Measurements from ENCODE around the gene C1QB. TPM values are rescaled to one million over a fixed set of nuclear protein-coding genes. Genes with fewer than 3 reads are reported as not detected.

Gene C1QB
- total RNA-seq, 6 experiments from 2014 or later, result 69.8 to 330 (median 152) TPM

DNA sequence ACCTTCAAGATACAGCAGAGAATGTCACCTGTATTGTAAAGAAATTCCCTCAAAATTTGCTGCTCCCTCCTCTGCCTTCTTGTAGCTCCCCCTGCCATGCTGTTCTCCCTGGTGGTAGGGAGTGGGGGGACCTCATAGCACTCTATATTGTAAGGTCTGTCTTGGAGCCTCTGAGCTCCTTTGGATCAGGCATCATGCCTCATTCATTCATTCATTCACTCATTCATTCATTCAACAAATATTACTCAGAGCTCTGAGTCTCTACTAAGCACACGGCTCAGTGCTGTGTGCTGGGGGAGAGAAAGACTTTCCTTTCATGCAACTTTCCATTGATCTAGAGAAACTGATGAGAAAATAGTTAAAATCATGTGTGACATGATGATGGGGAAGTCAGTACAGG, 30.5 kb downstream of the C1QB start:
- no peak for DNase-seq
- ATAC-seq, result no peak
- TF ChIP-seq, protein P1, sequence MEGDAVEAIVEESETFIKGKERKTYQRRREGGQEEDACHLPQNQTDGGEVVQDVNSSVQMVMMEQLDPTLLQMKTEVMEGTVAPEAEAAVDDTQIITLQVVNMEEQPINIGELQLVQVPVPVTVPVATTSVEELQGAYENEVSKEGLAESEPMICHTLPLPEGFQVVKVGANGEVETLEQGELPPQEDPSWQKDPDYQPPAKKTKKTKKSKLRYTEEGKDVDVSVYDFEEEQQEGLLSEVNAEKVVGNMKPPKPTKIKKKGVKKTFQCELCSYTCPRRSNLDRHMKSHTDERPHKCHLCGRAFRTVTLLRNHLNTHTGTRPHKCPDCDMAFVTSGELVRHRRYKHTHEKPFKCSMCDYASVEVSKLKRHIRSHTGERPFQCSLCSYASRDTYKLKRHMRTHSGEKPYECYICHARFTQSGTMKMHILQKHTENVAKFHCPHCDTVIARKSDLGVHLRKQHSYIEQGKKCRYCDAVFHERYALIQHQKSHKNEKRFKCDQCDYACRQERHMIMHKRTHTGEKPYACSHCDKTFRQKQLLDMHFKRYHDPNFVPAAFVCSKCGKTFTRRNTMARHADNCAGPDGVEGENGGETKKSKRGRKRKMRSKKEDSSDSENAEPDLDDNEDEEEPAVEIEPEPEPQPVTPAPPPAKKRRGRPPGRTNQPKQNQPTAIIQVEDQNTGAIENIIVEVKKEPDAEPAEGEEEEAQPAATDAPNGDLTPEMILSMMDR (IDR thresholded peaks at IDR 0.05), result no peak
- no peak for TF ChIP-seq POLR2A (IDR thresholded peaks at IDR 0.05)
- H3K4me1 ChIP-seq, result no peaks in the 10 kb centered on the region
- intact Hi-C loops (cut with DNase I), result loop anchor here in 1 of 2 donors (10.0 kb wide), 1 partner anchor 201 kb away; no protein-coding TSS in a partner anchor
- no peaks in the 10 kb centered on the region for H3K36me3 ChIP-seq
- no peaks in the 10 kb centered on the region for H3K27me3 ChIP-seq
- no peaks in the 10 kb centered on the region for H3K9me3 ChIP-seq
- 73% methylated on average over 1 of the region's 1 CpG for WGBS (ENCODE audit: insufficient coverage, low coverage, low lambda C conversion rate, missing lambda C conversion rate)
- H3K27ac ChIP-seq, result no peak overlapping the region
- H3K4me3 ChIP-seq, result no peak overlapping the region

DNA sequence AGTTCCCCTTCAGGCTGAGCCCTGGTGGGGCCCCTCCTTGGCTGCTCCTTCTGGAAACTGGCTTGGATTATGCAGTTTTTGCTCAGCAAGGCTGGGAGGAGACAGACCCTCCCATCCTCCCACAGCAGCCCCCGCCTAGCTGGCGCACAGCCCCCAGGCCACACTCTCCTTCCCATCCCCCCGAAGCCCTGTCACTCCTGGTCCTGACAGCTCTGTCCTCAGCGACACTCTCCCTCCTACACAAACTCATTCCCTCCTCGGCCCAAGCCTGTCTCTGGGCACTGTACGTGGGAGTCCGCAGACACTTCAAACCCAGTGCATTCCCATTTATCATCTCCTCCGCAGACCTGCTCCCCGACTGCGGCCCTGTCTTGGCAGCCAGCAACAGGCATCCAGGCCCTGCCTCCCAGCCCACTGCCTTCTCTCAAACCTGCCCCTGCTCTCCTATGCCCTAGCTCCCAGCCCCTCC, 32.6 kb downstream of the C1QB start:
- Histone ChIP-seq H3K9me3 (no peaks in the 10 kb centered on the region), H3K27ac (no peak overlapping the region), H3K4me3 (no peak overlapping the region), H3K27me3 (no peaks in the 10 kb centered on the region), H3K4me1 (no peaks in the 10 kb centered on the region), H3K36me3 (no peaks in the 10 kb centered on the region)
- DNase-seq (no peak), ATAC-seq (no peak)
- intact Hi-C loops (cut with DNase I), result loop anchor here in 1 of 2 donors (10.0 kb wide), 1 partner anchor 199 kb away; no protein-coding TSS in a partner anchor
- no peak for TF ChIP-seq POLR2A (IDR thresholded peaks at IDR 0.05)
- TF ChIP-seq, protein P1 (IDR thresholded peaks at IDR 0.05), result no peak
- 65% methylated on average over 9 of the region's 10 CpGs for WGBS (ENCODE audit: insufficient coverage, low coverage, low lambda C conversion rate, missing lambda C conversion rate)

DNA sequence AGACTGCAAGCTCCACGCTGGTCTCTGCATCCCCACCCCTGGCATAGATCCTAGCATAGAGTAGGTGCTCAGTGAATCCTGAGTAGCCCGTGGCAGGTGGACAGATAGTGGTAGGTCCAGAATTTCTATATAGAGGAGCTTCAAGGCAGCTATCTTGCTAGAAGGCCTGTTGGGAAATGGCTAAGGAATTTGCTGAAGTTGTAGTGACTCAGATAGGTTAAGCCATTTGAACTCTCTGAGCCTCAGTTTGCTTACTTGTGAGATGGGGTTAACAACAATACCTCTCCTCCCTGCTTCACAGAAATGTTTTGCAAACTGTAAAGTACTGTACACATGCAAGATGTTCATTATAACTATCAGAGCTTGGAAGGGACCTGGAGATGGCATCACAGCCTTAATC, 34.2 kb downstream of the C1QB start:
- H3K27ac ChIP-seq, result no peak overlapping the region
- TF ChIP-seq, protein P1 (IDR thresholded peaks at IDR 0.05), result no peak
- no peaks in the 10 kb centered on the region for H3K27me3 ChIP-seq
- no peaks in the 10 kb centered on the region for H3K36me3 ChIP-seq
- no peak overlapping the region for H3K4me3 ChIP-seq
- DNase-seq (no peak), ATAC-seq (no peak)
- intact Hi-C loops (cut with DNase I), result loop anchor here in 1 of 2 donors (10.0 kb wide), 1 partner anchor 198 kb away; no protein-coding TSS in a partner anchor
- no peaks in the 10 kb centered on the region for H3K9me3 ChIP-seq
- H3K4me1 ChIP-seq, result no peaks in the 10 kb centered on the region
- WGBS (ENCODE audit: insufficient coverage, low coverage, low lambda C conversion rate, missing lambda C conversion rate), result 45% methylated on average over 2 of the region's 2 CpGs

DNA sequence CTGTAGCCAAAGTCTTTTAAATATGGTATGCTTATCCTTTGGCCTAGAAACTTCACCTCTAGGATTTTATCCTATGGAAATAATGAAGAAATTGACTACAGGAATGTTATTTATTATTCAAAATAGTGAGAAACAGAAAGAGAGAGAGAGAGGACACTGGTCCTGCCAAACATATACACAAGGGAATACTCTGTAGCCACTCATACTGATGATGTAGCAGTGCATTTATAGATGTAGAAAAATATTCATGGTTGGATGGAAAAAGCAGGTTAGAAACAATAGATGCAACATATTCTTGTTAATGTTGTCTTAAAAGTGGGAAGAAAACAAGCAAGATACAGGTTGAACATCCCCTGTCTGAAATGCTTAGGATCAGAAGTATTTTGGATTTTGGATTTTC, 35.4 kb downstream of the C1QB start:
- DNase-seq, result no peak
- ATAC-seq, result no peak

More for the DNA sequence above, 35.4 kb downstream of the C1QB start:
- no peak overlapping the region for H3K4me3 ChIP-seq
- H3K27me3 ChIP-seq, result no peaks in the 10 kb centered on the region
- intact Hi-C loops (cut with DNase I), result loop anchor here in 1 of 2 donors (10.0 kb wide), 1 partner anchor 196 kb away; no protein-coding TSS in a partner anchor
- H3K4me1 ChIP-seq, result no peaks in the 10 kb centered on the region
- TF ChIP-seq, protein P1 (IDR thresholded peaks at IDR 0.05), result no peak
- no peak for TF ChIP-seq POLR2A (IDR thresholded peaks at IDR 0.05)
- H3K36me3 ChIP-seq, result no peaks in the 10 kb centered on the region
- H3K9me3 ChIP-seq, result no peaks in the 10 kb centered on the region
- no peak overlapping the region for H3K27ac ChIP-seq

Data from right lobe of liver (tissue), 6 donors.